A673 (cell line): ENCODE measurements around the gene ALDH1L1. TPM values are rescaled to one million over a fixed set of nuclear protein-coding genes. Genes with fewer than 3 reads are reported as not detected.

Experiments
- BruUV-seq: library from RNA; stranded (reverse); fragments of 400-500 nt; replicated peaks from 2 replicates; lab custom pipeline; 2021; lab: Mats Ljungman, UMichigan
- CTCF ChIA-PET: fragments of 300-600 bp; sonication (Branson Sonifier 250); formaldehyde crosslinking; loops from one replicate; lab custom pipeline; 2022; ENCODE audit warnings: antibody characterized with exemption; lab: Charles Lee
- POLR2A ChIA-PET: fragments of 300-600 bp; sonication (Branson Sonifier 250); formaldehyde crosslinking; loops from one replicate; lab custom pipeline; 2022; ENCODE audit warnings: antibody characterized with exemption; ENCODE audit not compliant: low non-redundant PET; lab: Charles Lee
- DNase-seq: peaks from one replicate; pipeline ENCODE4 v3.0.0-alpha.2; 2015; ENCODE audit warnings: low spot score
- H3K27ac ChIP-seq: fragments of 200-600 bp; sonication (generic); 2 replicates; pipeline ENCODE4 v1.5.1; 2016; ENCODE audit warnings: mixed run types, low read depth, mild to moderate bottlenecking, mixed read lengths, antibody characterized with exemption, low read length; ENCODE audit not compliant: poor library complexity, severe bottlenecking
- H3K27me3 ChIP-seq: fragments of 200-600 bp; sonication (generic); replicated peaks from 2 replicates; pipeline ENCODE4 v1.6.1; 2017; ENCODE audit warnings: mixed run types, low read depth, mild to moderate bottlenecking, mixed read lengths, antibody characterized with exemption, low read length; ENCODE audit not compliant: insufficient read depth, poor library complexity
- H3K36me3 ChIP-seq: fragments of 200-600 bp; sonication (generic); 2 replicates; pipeline ENCODE4 v1.6.1; 2016; ENCODE audit warnings: mixed run types, mild to moderate bottlenecking, mixed read lengths, antibody characterized with exemption, low read length; ENCODE audit not compliant: insufficient read depth, poor library complexity, severe bottlenecking
- H3K4me1 ChIP-seq: fragments of 200-600 bp; sonication (generic); 2 replicates; pipeline ENCODE4 v1.6.1; 2017; ENCODE audit warnings: mixed run types, mild to moderate bottlenecking, mixed read lengths, antibody characterized with exemption, low read length; ENCODE audit not compliant: insufficient read depth, poor library complexity, severe bottlenecking
- H3K4me3 ChIP-seq: fragments of 200-600 bp; sonication (generic); 2 replicates; pipeline ENCODE4 v1.5.1; 2016; ENCODE audit warnings: low read depth, mixed run types, mild to moderate bottlenecking, mixed read lengths, low read length; ENCODE audit not compliant: poor library complexity, severe bottlenecking
- H3K9me3 ChIP-seq: fragments of 200-600 bp; sonication (generic); 2 replicates; pipeline ENCODE4 v1.6.1; 2016; ENCODE audit warnings: mixed run types, low read depth, mild to moderate bottlenecking, mixed read lengths, antibody characterized with exemption, low read length; ENCODE audit not compliant: poor library complexity, severe bottlenecking
- CTCF ChIP-seq: fragments of 300-800, 200-600 bp; sonication (generic); conservative IDR thresholded peaks from 2 replicates; pipeline ENCODE4 v1.5.1; 2017; ENCODE audit warnings: low read depth, mild to moderate bottlenecking, antibody characterized with exemption, low read length, moderate library complexity, mixed read lengths
- EZH2 ChIP-seq: fragments of 200-600 bp; sonication (generic); IDR thresholded peaks from 2 replicates; pipeline ENCODE4 v1.6.1; 2017; ENCODE audit warnings: borderline replicate concordance, low read depth, mild to moderate bottlenecking, mixed read lengths, antibody characterized with exemption, low read length; ENCODE audit not compliant: poor library complexity, severe bottlenecking
- intact Hi-C: fragments of 100-400 bp; cut with micrococcal nuclease; formaldehyde crosslinking; loops from one replicate; pipeline ENCODE4 v1.10.0; 2022; ENCODE audit not compliant: unreplicated experiment
- total RNA-seq: library from RNA; stranded (reverse); gene quantifications from 2 replicates; pipeline ENCODE4 v1.2.3, GENCODE V29; 2021

ALDH1L1 gene
- total RNA-seq, 1 experiment from 2014 or later = 16.9 TPM

DNA sequence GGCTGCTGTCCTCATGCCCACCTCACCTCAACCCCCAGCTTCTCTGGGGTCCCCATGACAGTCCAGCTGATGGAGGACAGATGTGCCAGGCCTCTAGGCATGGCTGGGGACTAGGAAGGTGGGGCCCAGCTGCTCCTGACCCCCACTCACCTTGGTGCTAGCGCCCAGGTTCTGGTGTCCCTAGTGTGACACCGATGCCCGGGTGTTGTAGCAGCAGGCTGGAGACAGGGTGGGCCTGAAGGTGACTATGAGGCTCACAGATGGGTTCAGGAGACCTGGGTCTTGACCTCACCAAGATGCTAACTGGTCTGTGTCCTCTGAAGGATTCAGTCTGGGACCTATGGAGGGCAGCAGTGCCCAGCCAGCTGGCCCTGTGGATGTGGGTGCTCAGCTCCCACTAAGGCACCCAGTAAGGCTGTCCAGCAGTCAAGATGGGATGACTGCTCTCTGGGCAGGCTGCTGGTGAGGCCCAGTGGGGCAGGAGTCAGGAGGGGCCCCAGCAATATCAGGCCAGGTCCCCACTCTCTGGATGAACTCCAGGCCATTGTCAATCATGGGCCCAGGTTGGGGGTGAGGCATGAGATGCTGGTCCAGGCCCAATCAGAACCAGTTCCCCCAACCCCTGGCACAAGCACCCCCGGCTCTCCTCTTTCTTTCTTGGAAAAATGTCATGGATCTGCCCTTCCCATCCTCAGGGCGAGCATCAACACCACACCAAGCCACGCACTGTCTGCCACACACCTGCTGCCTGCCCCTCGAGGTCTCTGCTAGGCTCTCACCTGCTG, 33.0 kb downstream of the ALDH1L1 start:
- Histone ChIP-seq H3K4me3 (no peak overlapping the region), H3K4me1 (no peaks in the 10 kb centered on the region), H3K27me3 (no peaks in the 10 kb centered on the region), H3K36me3 (no peaks in the 10 kb centered on the region), H3K9me3 (no peaks in the 10 kb centered on the region), H3K27ac (no peak overlapping the region)
- CTCF ChIA-PET = no interaction called here
- DNase-seq = no peak
- intact Hi-C loops = no loop called here
- no TSS peak for BruUV-seq
- TF ChIP-seq EZH2 = no peak
- POLR2A ChIA-PET = no interaction called here

DNA sequence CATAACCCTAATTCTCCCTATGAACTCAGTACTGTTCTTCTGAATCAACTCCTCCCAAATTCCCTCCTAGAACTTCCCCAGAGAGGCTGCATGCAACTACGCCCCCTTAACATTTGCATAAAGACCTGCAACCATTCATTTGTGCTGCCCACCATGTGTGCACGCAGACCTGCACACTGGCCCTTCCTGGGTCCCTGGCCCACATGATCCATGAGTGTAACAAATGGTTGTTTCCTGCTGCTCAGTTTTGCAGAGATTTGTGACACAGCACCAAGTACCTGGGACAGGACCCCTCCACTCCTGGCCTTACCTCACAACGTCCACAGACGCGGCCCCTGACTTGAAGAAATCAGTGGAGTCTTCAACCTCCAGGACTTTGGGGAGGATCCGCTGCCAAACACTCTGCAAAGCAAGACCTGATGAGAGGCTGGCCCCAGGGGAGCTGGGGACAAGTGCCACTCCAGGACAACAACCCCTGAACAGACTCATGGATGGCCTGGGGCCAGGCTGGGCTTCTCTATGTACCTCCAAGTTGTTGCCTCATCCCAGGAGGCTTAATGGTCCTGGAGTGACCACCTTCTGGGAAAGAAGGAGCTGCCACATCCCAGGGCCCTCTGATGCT, 33.8 kb downstream of the ALDH1L1 start:
- no TSS peak for BruUV-seq
- POLR2A ChIA-PET = no interaction called here
- Histone ChIP-seq H3K4me3 (no peak overlapping the region), H3K27me3 (no peaks in the 10 kb centered on the region), H3K27ac (no peak overlapping the region), H3K9me3 (no peaks in the 10 kb centered on the region), H3K4me1 (no peaks in the 10 kb centered on the region), H3K36me3 (no peaks in the 10 kb centered on the region)
- DNase-seq = no peak
- TF ChIP-seq EZH2 (no peak), CTCF (no peak)
- CTCF ChIA-PET = no interaction called here
- intact Hi-C loops = no loop called here

GRCh38 chr3:126146034-126146433, 34.4 kb downstream of the ALDH1L1 start:
- Histone ChIP-seq H3K36me3 (no peaks in the 10 kb centered on the region), H3K27ac (no peak overlapping the region), H3K4me1 (no peaks in the 10 kb centered on the region), H3K9me3 (no peaks in the 10 kb centered on the region), H3K27me3 (no peaks in the 10 kb centered on the region), H3K4me3 (no peak overlapping the region)
- no peak for DNase-seq
- BruUV-seq = no TSS peak
- intact Hi-C loops = no loop called here
- no peak for TF ChIP-seq CTCF
- no peak for TF ChIP-seq EZH2
- POLR2A ChIA-PET = no interaction called here
- CTCF ChIA-PET = no interaction called here
